KMS-11 (cell line): ENCODE measurements around the gene KLHL25.

Experiments
- H2AFZ ChIP-seq: fragments of 200-600 bp; sonication (generic); 2 replicates; pipeline ENCODE4 v1.6.1; 2016; ENCODE audit warnings: antibody characterized with exemption, mixed run types, low read depth
- H3K27ac ChIP-seq: fragments of 200-600 bp; sonication (generic); 2 replicates; pipeline ENCODE4 v1.6.1; 2016; ENCODE audit warnings: mild to moderate bottlenecking, mixed run types
- H3K27me3 ChIP-seq: fragments of 200-600 bp; sonication (generic); 2 replicates; pipeline ENCODE4 v1.6.1; 2017; ENCODE audit warnings: mild to moderate bottlenecking, low read depth, mixed run types, moderate library complexity; ENCODE audit not compliant: insufficient read depth
- H3K36me3 ChIP-seq: fragments of 200-600 bp; sonication (generic); 2 replicates; pipeline ENCODE4 v1.6.1; 2017; ENCODE audit warnings: mild to moderate bottlenecking, mixed run types; ENCODE audit not compliant: insufficient read depth
- H3K4me1 ChIP-seq: fragments of 200-600 bp; sonication (generic); 2 replicates; pipeline ENCODE4 v1.6.1; 2016; ENCODE audit warnings: mild to moderate bottlenecking, low read depth, mixed run types; ENCODE audit not compliant: poor library complexity, severe bottlenecking
- H3K4me2 ChIP-seq: fragments of 200-600 bp; sonication (generic); 2 replicates; pipeline ENCODE4 v1.7.0; 2016; ENCODE audit warnings: mild to moderate bottlenecking, mixed run types
- H3K4me3 ChIP-seq: fragments of 200-600 bp; sonication (generic); IDR thresholded peaks from 2 replicates; pipeline ENCODE4 v1.6.1; 2017; ENCODE audit warnings: low read depth, low read length, mixed read lengths; ENCODE audit not compliant: insufficient read depth
- H3K79me2 ChIP-seq: fragments of 200-600 bp; sonication (generic); 2 replicates; pipeline ENCODE4 v1.6.1; 2016; ENCODE audit warnings: low read depth, mixed run types; ENCODE audit not compliant: insufficient read depth
- H3K9ac ChIP-seq: fragments of 200-600 bp; sonication (generic); 2 replicates; pipeline ENCODE4 v1.6.1; 2016; ENCODE audit warnings: mild to moderate bottlenecking, mixed run types
- H4K20me1 ChIP-seq: fragments of 200-600 bp; sonication (generic); 2 replicates; pipeline ENCODE4 v1.6.1; 2016; ENCODE audit warnings: mild to moderate bottlenecking, mixed run types; ENCODE audit not compliant: insufficient read depth
- TF ChIP-seq, protein P1 (sequence below): fragments of 200-600 bp; sonication (generic); conservative IDR thresholded peaks from 2 replicates; pipeline ENCODE4 v1.6.1; 2017; ENCODE audit warnings: low read depth, mild to moderate bottlenecking, antibody characterized with exemption, low read length, moderate library complexity, mixed read lengths

KLHL25 gene

DNA sequence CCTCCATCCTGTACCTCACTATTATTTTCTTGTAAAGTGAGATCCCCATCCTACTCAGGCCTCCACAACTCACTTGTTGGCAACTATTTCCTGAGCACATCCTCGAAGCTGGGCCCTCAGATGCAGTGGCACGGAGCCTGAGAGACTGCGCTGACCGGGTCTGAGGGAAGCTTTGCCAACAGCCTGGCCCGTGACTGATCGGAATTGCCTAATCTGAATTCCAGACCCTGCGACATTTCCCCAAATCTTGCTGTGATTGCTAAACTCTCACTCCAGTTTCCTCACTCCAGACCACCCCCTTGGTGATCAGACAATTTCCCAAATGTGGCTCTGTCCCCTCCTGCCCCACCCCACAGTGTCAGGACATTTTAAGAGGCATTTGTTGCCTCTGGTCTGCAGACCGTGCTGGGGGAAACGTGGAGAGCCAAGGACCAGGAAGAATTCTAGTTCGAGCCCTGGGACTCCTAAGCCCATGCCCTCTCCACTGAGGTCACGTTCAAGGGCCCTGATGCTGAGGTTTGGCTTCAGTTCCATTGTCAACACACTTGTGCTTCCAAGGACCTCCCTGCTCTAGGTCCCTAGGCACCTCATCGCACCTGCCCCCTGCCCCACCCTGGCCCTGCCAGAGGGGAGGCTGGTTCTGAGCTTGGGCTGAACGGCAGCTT is 22.8 kb downstream of the KLHL25 start:
- H3K79me2 ChIP-seq = no peaks in the 10 kb centered on the region
- no peaks in the 10 kb centered on the region for H3K36me3 ChIP-seq
- no peaks in the 10 kb centered on the region for H3K4me1 ChIP-seq
- TF ChIP-seq, protein P1, sequence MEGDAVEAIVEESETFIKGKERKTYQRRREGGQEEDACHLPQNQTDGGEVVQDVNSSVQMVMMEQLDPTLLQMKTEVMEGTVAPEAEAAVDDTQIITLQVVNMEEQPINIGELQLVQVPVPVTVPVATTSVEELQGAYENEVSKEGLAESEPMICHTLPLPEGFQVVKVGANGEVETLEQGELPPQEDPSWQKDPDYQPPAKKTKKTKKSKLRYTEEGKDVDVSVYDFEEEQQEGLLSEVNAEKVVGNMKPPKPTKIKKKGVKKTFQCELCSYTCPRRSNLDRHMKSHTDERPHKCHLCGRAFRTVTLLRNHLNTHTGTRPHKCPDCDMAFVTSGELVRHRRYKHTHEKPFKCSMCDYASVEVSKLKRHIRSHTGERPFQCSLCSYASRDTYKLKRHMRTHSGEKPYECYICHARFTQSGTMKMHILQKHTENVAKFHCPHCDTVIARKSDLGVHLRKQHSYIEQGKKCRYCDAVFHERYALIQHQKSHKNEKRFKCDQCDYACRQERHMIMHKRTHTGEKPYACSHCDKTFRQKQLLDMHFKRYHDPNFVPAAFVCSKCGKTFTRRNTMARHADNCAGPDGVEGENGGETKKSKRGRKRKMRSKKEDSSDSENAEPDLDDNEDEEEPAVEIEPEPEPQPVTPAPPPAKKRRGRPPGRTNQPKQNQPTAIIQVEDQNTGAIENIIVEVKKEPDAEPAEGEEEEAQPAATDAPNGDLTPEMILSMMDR = no peak
- no peaks in the 10 kb centered on the region for H4K20me1 ChIP-seq
- no peak overlapping the region for H3K4me3 ChIP-seq
- H3K27ac ChIP-seq = no peak overlapping the region
- no peak overlapping the region for H3K4me2 ChIP-seq
- H2AFZ ChIP-seq = no peak overlapping the region
- no peak overlapping the region for H3K9ac ChIP-seq
- H3K27me3 ChIP-seq = no peaks in the 10 kb centered on the region

DNA sequence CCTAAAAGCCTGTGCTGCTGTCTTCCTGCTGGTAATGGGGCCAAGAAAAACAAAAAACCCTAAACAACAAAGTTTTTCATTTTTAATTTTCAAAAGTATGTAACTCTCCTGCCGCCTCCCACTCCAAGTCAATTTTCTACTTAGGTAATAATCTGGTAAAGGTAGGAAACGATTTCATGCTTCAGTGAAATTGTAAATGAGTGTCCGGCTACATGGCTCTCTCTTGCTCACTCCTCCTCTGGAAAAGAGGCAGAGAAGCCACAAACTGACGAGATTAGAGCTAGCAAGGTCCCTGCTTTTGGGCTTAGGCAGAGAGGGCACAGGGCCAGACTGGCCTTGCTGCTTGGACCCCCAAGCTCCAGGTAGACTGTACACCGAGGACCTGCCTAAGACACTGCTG is 23.5 kb downstream of the KLHL25 start:
- H3K79me2 ChIP-seq = no peaks in the 10 kb centered on the region
- H3K4me2 ChIP-seq = no peak overlapping the region
- no peak overlapping the region for H3K27ac ChIP-seq
- no peaks in the 10 kb centered on the region for H4K20me1 ChIP-seq
- TF ChIP-seq, protein P1 = no peak
- H3K4me3 ChIP-seq = no peak overlapping the region
- H3K36me3 ChIP-seq = no peaks in the 10 kb centered on the region
- no peak overlapping the region for H3K9ac ChIP-seq
- H3K27me3 ChIP-seq = no peaks in the 10 kb centered on the region
- no peak overlapping the region for H2AFZ ChIP-seq
- no peaks in the 10 kb centered on the region for H3K4me1 ChIP-seq

DNA sequence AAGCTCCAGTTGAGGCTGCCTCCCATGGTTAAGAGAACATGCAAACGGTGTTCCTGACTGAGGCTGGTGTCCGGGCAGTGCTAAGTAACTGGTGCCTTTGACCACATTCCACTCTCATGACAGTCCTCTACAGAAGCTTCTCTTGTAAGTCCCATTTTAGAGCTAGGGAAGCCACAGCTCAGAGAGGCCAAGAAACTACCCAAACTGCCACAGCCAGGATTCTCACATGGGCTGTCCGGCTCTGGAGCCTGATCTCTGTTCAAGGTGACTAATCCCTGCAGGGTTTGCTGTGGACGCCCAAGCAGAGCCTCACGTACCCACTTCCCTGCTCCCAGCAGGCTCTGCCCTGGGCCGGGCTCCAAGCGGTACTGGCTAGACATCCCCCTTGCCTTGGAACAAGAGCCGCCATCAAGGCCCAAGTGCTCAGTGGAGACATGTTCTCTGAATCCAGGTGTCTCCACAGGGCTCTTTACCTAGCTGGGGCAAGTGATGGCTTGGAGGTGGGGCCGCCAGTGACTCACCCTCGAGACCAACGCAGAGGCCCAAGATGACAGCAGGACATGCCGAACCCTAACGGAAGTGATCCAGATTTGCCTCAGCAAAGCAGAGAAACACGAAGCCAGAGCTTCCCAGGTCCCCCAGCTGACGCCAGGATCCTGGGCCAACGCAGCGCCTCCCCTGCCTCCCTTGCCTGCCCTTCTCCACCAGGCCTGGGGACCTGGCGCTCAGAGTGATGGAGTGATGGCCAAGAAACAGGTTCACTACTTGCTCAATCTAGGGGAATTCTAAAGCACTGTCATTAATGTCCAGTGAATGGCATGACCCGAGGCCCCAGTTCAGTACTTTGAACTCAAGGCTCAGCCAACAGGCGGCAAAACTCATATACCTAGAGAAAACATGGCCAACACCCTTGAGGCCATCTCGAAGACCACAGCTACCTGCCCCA is 24.4 kb downstream of the KLHL25 start:
- TF ChIP-seq, protein P1 = no peak
- Histone ChIP-seq H3K27ac (no peak overlapping the region), H3K27me3 (no peaks in the 10 kb centered on the region), H3K36me3 (no peaks in the 10 kb centered on the region), H2AFZ (no peak overlapping the region), H3K4me2 (no peak overlapping the region), H3K4me3 (no peak overlapping the region), H3K4me1 (no peaks in the 10 kb centered on the region), H3K79me2 (no peaks in the 10 kb centered on the region), H3K9ac (no peak overlapping the region), H4K20me1 (no peaks in the 10 kb centered on the region)

DNA sequence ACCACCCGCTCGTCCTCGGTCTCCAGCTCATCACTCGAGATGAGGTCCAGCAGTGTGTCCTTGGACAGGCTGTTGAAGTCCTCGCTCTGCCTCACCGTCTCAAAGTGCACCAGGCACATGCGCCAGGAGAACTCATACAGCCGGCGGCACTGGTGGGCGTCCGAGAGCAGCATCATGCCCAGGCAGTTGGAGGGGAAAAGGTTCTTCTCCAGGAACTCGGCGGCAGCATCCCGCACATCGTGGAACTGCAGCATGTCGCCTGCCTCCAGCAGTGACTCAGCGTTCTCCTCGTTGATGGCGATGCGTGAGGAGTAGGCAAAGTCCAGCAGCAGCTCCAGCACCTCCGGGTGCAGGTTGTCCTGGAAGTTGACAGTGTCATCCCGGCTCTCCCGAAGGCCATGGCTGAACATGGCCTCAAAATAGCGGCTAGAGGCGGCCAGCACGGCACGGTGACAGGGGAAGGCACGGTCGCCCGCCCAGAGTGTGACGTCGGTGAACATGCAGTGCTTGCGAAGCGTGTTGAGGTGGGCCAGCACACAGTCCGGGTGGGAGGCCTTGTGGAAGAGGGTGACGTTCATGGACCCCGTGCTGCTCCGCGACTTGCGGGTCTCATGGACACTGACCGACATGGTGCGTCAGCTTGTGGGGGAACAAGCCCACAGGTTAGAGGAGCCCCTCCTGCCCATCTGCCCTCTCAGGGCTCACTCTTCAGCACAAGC is 25.4 kb downstream of the KLHL25 start:
- H3K4me3 ChIP-seq = no peak overlapping the region
- no peak overlapping the region for H2AFZ ChIP-seq
- TF ChIP-seq, protein P1 = no peak
- H3K36me3 ChIP-seq = no peaks in the 10 kb centered on the region
- H3K27me3 ChIP-seq = no peaks in the 10 kb centered on the region
- H3K9ac ChIP-seq = no peak overlapping the region
- no peaks in the 10 kb centered on the region for H3K79me2 ChIP-seq
- H3K27ac ChIP-seq = no peak overlapping the region
- H4K20me1 ChIP-seq = no peaks in the 10 kb centered on the region
- H3K4me2 ChIP-seq = no peak overlapping the region
- H3K4me1 ChIP-seq = no peaks in the 10 kb centered on the region
